Forelimb muscle (tissue), 1 donor: ENCODE results near the gene MC1R. TPM values are rescaled to one million over a fixed set of nuclear protein-coding genes. Genes with fewer than 3 reads are reported as not detected.
"Not testable (repeated sequence)": the region's sequence is repeated elsewhere in the genome, so short reads cannot be mapped to it uniquely, and the experiment has no call there.

Source experiments
- DNase-seq: peaks from one replicate; pipeline ENCODE4 v3.0.0-alpha.2; 2013; ENCODE audit warnings: low read depth
- polyA plus RNA-seq: library from polyadenylated mRNA; unstranded; fragments of 120-200 nt; gene quantifications from one replicate; pipeline ENCODE4 v1.2.1, GENCODE V29; 2013; ENCODE audit not compliant: insufficient read length

The MC1R gene
- 2.2 TPM for polyA plus RNA-seq

GRCh38 chr16:89918453-89919347 lies at the start of gene MC1R:
Gene MC1R, plus strand, starts transcription at chr16:89918862. Its CDS starts 397 bp downstream, at chr16:89919259.
- DNase-seq = no peak

DNA sequence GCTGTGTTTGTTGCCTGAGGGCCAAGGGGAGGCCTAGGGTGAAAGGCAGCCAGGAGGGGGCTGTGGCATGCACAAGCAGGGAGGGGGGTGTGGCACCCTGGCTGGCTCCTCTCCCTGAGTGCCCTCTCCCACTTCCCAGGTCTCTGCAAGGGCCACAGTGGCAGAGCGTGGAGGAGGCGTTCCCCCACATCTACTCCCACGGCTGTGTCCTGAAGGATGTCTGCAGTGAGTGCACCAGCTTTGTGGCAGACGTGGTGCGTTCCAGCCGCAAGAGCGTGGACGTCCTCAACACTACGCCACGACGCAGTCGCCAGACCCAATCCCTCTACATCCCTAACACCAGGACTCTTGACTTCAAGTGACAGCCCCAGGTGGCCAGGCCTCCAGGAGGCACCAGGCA lies 48.8 kb upstream of the MC1R start:
- DNase-seq = no peak

- no peak for DNase-seq
Observed at GRCh38 chr16:89870440-89870839, 48.2 kb upstream of the MC1R start.

GRCh38 chr16:89871895-89872294 lies 46.8 kb upstream of the MC1R start:
- DNase-seq = no peak

GRCh38 chr16:89873109-89873971 lies 45.3 kb upstream of the MC1R start, which contains the start of gene TCF25:
Gene TCF25, plus strand, starts transcription at chr16:89873592. Its CDS starts 76 bp downstream, at chr16:89873668.
- peak; percentile 69 for DNase-seq

DNA sequence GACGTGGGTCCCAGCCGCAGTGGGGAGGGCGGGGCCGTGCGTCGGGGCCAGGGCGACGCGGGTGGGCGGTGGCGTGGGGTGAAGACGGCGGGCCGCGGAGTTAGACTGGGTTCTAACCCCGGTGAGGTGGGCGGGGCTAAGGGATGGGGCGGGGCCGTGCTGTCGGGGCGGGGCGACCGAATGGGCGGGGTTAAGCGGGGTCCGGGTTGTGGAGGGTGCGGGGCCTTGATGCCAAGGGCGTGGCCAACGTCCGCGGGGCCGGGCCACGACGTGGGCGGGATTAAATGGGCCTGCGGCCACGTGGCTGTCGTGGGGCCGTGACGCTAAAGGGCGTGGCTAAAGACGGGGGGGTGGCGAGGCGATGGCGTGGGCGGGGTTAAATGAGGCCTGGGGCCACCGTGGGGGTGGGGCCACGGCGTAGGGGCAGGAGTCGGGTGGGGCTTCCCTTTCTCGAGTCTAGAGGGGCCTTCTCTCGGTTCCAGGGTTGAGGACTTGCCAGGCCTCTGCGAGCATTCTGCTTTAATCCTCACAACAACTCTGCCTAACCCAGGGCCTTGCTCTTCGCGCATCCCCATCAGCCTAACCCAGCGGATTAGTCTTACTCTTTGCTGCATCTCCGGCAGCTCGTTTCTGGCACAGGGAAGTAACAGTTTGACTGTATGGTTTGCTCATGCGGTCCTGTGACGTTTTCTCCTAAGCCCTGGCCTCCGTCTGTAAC lies 44.5 kb upstream of the MC1R start:
- peak; percentile 64 for DNase-seq

- not testable (repeated sequence) for DNase-seq
Observed at GRCh38 chr16:89879123-89879522, 39.5 kb upstream of the MC1R start.

- DNase-seq = no peak
Observed at GRCh38 chr16:89880477-89881367, 37.9 kb upstream of the MC1R start.

DNA sequence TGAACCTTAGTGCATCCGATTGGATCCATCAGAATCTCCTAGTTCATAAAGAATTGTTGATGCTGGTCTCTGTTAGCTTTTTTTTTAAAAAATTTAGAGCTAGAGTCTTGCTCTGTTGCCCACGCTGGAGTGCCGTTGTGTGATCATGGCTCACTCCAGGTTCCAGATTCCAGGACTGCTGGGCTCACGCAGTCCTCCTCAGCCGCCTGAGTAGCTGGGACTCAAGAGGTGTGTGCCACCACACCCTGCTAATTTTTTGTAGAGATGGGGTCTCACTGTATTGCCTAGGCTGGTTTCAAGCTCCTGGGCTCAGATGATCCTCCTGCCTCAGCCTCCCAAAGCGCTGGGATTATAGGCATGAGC lies 37.3 kb upstream of the MC1R start:
- no peak for DNase-seq

DNA sequence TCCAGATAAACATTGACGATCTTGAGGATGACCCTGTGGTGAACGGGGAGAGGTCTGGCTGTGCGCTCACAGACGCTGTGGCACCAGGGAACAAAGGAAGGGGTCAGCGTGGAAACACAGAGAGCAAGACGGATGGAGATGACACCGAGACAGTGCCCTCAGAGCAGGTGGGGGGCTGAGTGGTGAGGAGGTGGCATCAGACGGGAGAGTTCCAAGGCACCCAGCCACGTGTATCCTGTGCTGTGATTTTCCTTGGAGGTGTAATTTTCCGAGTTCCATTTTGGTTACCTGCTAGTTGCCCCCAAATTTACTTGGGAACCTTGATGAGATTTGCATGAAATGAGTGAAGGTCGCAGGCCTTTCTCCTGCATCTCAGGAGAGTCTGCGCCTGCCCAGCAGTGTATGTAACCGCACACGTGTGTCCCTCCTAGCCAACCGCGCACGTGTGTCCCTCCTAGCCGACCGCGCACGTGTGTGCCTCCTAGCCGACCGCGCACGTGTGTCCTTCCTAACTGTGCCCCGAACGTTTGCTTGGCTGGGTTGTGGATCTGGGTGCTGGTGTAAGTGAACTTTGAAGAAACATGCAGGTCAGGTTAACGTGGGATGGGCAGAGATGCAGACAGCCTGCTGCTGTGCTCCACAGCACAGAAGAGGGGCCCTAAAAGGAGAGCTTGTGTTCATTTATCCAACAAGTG lies 35.2 kb upstream of the MC1R start:
- DNase-seq = no peak

- DNase-seq = no peak
Observed at GRCh38 chr16:89884041-89884421, 34.6 kb upstream of the MC1R start.

GRCh38 chr16:89887243-89887642 lies 31.4 kb upstream of the MC1R start:
- no peak for DNase-seq

DNA sequence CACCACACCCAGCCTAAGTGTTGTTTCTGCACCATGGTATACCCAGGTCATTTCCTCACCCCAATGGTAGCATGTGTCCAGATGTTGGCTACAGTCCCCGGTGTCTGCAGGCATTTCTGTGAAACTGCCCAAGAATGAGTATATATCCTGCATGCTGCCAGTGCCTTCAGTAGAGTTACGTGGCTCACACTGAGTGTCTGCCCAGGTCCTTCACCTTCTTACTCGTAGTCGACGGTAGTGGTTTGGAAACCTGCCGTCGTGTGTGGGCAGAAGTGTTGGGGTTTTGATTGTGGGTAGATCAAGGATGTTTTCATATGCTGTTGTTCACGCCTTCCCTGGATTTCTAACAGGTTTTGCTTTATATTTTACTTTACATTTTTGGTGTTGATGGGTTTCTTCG lies 28.5 kb upstream of the MC1R start:
- no peak for DNase-seq

- no peak for DNase-seq
Observed at GRCh38 chr16:89890886-89891657, 27.6 kb upstream of the MC1R start.

- no peak for DNase-seq
Observed at GRCh38 chr16:89892055-89892630, 26.5 kb upstream of the MC1R start.

DNA sequence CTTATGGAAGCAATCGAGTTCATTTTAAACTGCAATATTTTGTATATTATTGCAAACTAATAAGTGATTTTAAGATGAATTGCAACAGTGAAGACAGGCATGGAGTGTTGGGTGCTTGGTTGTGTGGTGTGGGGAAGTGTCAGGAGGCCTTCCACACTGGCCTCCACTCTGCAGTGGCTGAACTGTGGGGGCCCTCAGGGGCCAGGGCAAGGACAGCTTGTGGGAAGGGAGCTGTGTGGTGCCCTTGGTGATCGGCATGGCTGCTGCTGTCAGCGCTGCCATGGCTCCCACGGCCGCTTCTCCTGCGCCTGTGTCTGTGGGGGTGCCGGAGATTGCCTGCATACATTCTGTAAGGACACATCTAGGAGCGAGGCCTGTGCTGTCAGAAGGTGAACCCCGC lies 26.0 kb upstream of the MC1R start:
- no peak for DNase-seq

GRCh38 chr16:89893642-89894548 lies 24.8 kb upstream of the MC1R start:
- DNase-seq = no peak
